ENCODE data around the gene SERPINB5. TPM values are rescaled to one million over a fixed set of nuclear protein-coding genes. Genes with fewer than 3 reads are reported as not detected.

SERPINB5 gene
- not detected for polyA plus RNA-seq (2013, experiment 1 of 2)
- not detected for polyA plus RNA-seq (2013, experiment 2 of 2)

- no peak within 1 kb of the TSS for H3K27ac ChIP-seq (ENCODE audit: low read depth, low read length, severe bottlenecking)
- WGBS, 2 experiments (ENCODE audit: insufficient coverage in 2 of 2) = 96% methylated on average over 21 of the region's 21 CpGs
- no peaks in the 10 kb centered on the region for H3K9me3 ChIP-seq (ENCODE audit: control insufficient read depth, low read length)
- no peak within 1 kb of the TSS for H3K4me3 ChIP-seq (ENCODE audit: extremely low read depth, insufficient read depth, low read length, poor library complexity, severe bottlenecking)
- no peaks in the 10 kb centered on the region for H3K36me3 ChIP-seq (ENCODE audit: control insufficient read depth, insufficient read depth, low read length)
- H3K4me1 ChIP-seq (ENCODE audit: control insufficient read depth, insufficient read depth, low read length, poor library complexity, severe bottlenecking) = peaks cover 4% of the 10 kb centered on the region
Measured at GRCh38 chr18:63476668-63477067, at the start of gene SERPINB5. TSS of gene SERPINB5 (plus strand) at chr18:63476958. CDS start at chr18:63484429, 7,471 bp downstream.

GRCh38 chr18:63427558-63427957 is 49.2 kb upstream of the SERPINB5 start:
- Histone ChIP-seq H3K4me1 (ENCODE audit: control insufficient read depth, insufficient read depth, low read length, poor library complexity, severe bottlenecking) (no peaks in the 10 kb centered on the region), H3K27ac (ENCODE audit: low read depth, low read length, severe bottlenecking) (no peak overlapping the region), H3K9me3 (ENCODE audit: control insufficient read depth, low read length) (no peaks in the 10 kb centered on the region), H3K4me3 (ENCODE audit: extremely low read depth, insufficient read depth, low read length, poor library complexity, severe bottlenecking) (no peak overlapping the region), H3K36me3 (ENCODE audit: control insufficient read depth, insufficient read depth, low read length) (no peaks in the 10 kb centered on the region)
- WGBS, 2 experiments (ENCODE audit: insufficient coverage in 2 of 2) = 75 to 84% methylated on average over 3 to 4 of the region's 4 CpGs

DNA sequence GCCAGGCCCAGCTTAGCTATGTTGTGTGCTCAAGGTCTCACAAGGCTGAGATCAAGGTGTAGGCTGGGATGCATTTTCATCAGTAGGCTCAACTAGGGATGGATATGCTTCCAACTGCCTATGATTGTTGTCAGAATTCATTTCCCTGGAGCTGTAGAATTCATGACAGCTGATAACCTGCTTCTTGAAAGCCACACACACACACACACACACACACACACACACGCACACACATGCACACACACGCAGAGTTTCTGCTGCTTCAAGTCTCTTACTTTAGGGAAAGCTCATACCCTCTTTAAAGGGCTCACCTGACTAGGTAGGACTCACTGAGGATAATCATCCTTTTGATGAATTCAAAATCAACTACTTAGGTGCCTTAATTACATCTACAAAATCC is 46.2 kb upstream of the SERPINB5 start:
- Histone ChIP-seq H3K27ac (ENCODE audit: low read depth, low read length, severe bottlenecking) (no peak overlapping the region), H3K4me3 (ENCODE audit: extremely low read depth, insufficient read depth, low read length, poor library complexity, severe bottlenecking) (no peak overlapping the region), H3K36me3 (ENCODE audit: control insufficient read depth, insufficient read depth, low read length) (no peaks in the 10 kb centered on the region), H3K4me1 (ENCODE audit: control insufficient read depth, insufficient read depth, low read length, poor library complexity, severe bottlenecking) (no peaks in the 10 kb centered on the region), H3K9me3 (ENCODE audit: control insufficient read depth, low read length) (no peaks in the 10 kb centered on the region)
- WGBS, 2 experiments (ENCODE audit: insufficient coverage in 2 of 2) = 67% methylated on average over 1 of the region's 2 CpGs; no CpG with 5 or more reads in 1 of the 2 experiments

DNA sequence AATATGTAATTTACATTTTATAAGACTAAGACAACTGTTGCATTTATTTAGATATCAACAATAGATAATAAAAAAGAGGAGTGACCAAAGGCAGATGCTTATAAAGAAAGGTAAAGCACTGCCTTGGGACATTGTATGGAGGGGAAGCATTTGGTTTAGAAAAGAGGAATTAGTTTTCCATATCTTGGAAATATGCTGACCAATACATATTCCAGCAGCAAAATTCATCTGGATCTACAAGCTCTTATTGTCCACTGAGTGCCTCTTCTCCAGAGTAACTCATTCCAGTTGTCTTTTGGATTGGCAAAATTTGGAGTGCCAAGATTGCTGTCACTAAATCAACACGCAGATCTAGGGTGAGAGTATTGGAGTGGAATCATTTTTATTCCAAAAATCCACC is 45.6 kb upstream of the SERPINB5 start:
- WGBS, 2 experiments (ENCODE audit: insufficient coverage in 2 of 2) = no CpG with 5 or more reads among the region's 1 CpG
- no peak overlapping the region for H3K27ac ChIP-seq (ENCODE audit: low read depth, low read length, severe bottlenecking)
- H3K4me1 ChIP-seq (ENCODE audit: control insufficient read depth, insufficient read depth, low read length, poor library complexity, severe bottlenecking) = no peaks in the 10 kb centered on the region
- H3K9me3 ChIP-seq (ENCODE audit: control insufficient read depth, low read length) = no peaks in the 10 kb centered on the region
- H3K4me3 ChIP-seq (ENCODE audit: extremely low read depth, insufficient read depth, low read length, poor library complexity, severe bottlenecking) = no peak overlapping the region
- no peaks in the 10 kb centered on the region for H3K36me3 ChIP-seq (ENCODE audit: control insufficient read depth, insufficient read depth, low read length)

GRCh38 chr18:63433334-63433866 is 43.4 kb upstream of the SERPINB5 start:
- no peak overlapping the region for H3K4me3 ChIP-seq (ENCODE audit: extremely low read depth, insufficient read depth, low read length, poor library complexity, severe bottlenecking)
- no peaks in the 10 kb centered on the region for H3K36me3 ChIP-seq (ENCODE audit: control insufficient read depth, insufficient read depth, low read length)
- no peaks in the 10 kb centered on the region for H3K9me3 ChIP-seq (ENCODE audit: control insufficient read depth, low read length)
- WGBS, 2 experiments (ENCODE audit: insufficient coverage in 2 of 2) = 51 to 91% methylated on average over 2 of the region's 4 CpGs
- no peaks in the 10 kb centered on the region for H3K4me1 ChIP-seq (ENCODE audit: control insufficient read depth, insufficient read depth, low read length, poor library complexity, severe bottlenecking)
- H3K27ac ChIP-seq (ENCODE audit: low read depth, low read length, severe bottlenecking) = no peak overlapping the region

DNA sequence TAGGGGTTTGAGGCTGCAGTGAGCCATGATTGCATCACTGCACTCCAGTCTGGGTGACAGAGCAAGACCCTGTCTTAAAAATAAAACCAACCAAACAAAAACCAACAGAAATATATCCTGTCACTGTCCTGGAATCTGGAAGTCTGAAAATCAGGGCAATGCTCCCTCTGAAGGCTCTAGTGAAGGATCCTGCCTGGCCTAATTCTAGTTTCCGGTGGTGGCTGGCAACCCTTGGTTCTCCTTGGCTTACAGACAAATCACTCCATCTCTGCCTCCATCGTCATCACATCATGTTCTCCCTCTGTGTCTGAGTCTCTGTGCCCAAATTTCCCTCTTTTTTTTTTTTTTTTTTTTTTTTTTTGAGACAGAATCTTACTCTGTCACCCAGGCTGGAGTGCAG is 38.6 kb upstream of the SERPINB5 start:
- Histone ChIP-seq H3K36me3 (ENCODE audit: control insufficient read depth, insufficient read depth, low read length) (no peaks in the 10 kb centered on the region), H3K4me3 (ENCODE audit: extremely low read depth, insufficient read depth, low read length, poor library complexity, severe bottlenecking) (no peak overlapping the region), H3K9me3 (ENCODE audit: control insufficient read depth, low read length) (no peaks in the 10 kb centered on the region), H3K4me1 (ENCODE audit: control insufficient read depth, insufficient read depth, low read length, poor library complexity, severe bottlenecking) (no peaks in the 10 kb centered on the region), H3K27ac (ENCODE audit: low read depth, low read length, severe bottlenecking) (no peak overlapping the region)
- WGBS, 2 experiments (ENCODE audit: insufficient coverage in 2 of 2) = 93 to 100% methylated on average over 1 to 2 of the region's 2 CpGs

GRCh38 chr18:63439334-63439733 is 37.4 kb upstream of the SERPINB5 start:
- Histone ChIP-seq H3K4me1 (ENCODE audit: control insufficient read depth, insufficient read depth, low read length, poor library complexity, severe bottlenecking) (no peaks in the 10 kb centered on the region), H3K27ac (ENCODE audit: low read depth, low read length, severe bottlenecking) (no peak overlapping the region), H3K36me3 (ENCODE audit: control insufficient read depth, insufficient read depth, low read length) (no peaks in the 10 kb centered on the region), H3K4me3 (ENCODE audit: extremely low read depth, insufficient read depth, low read length, poor library complexity, severe bottlenecking) (no peak overlapping the region), H3K9me3 (ENCODE audit: control insufficient read depth, low read length) (no peaks in the 10 kb centered on the region)
- WGBS, 2 experiments (ENCODE audit: insufficient coverage in 2 of 2) = 7 to 10% methylated on average over 4 to 5 of the region's 6 CpGs

DNA sequence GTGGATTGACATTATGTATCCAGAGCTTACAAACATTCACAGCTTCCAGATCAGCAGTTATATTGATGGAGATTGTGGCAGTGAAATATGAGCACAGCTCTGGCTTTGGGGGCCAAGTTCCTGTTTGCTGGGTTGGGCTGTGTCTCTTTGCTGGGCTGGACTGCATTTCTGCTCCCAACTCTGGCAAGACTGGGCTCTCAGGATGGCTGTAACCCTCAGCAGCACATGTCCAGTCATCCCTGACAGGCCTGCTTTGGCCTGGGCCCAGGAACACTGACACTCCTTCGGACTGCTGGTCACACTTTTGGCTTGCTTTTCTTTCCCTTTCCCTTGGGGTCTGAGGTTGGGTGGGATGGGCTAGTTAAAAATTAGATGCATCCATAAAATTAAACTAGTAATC is 36.5 kb upstream of the SERPINB5 start:
- WGBS, 2 experiments (ENCODE audit: insufficient coverage in 2 of 2) = no CpG with 5 or more reads among the region's 1 CpG
- H3K4me1 ChIP-seq (ENCODE audit: control insufficient read depth, insufficient read depth, low read length, poor library complexity, severe bottlenecking) = no peaks in the 10 kb centered on the region
- H3K36me3 ChIP-seq (ENCODE audit: control insufficient read depth, insufficient read depth, low read length) = no peaks in the 10 kb centered on the region
- no peak overlapping the region for H3K27ac ChIP-seq (ENCODE audit: low read depth, low read length, severe bottlenecking)
- H3K4me3 ChIP-seq (ENCODE audit: extremely low read depth, insufficient read depth, low read length, poor library complexity, severe bottlenecking) = no peak overlapping the region
- H3K9me3 ChIP-seq (ENCODE audit: control insufficient read depth, low read length) = no peaks in the 10 kb centered on the region

DNA sequence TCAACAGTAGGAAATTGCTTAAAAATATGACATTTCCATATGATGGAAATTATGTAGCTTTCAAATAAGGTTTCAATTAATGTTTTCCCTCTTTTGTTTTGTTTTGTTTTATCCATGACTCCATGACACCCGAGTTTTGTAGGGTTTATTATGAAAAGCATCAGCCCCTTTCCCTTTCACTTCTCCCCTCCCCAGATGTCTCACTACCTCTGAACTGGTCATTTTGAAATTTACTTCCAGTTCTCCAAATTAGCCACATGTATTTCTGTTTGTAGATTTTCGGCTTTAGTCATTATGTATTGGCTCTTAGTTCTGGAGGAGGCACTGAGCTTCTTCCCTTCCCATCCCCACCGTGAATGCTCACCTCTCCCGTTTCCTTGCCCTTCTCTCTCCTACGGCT is 35.9 kb upstream of the SERPINB5 start:
- Histone ChIP-seq H3K4me3 (ENCODE audit: extremely low read depth, insufficient read depth, low read length, poor library complexity, severe bottlenecking) (no peak overlapping the region), H3K36me3 (ENCODE audit: control insufficient read depth, insufficient read depth, low read length) (no peaks in the 10 kb centered on the region)

DNA sequence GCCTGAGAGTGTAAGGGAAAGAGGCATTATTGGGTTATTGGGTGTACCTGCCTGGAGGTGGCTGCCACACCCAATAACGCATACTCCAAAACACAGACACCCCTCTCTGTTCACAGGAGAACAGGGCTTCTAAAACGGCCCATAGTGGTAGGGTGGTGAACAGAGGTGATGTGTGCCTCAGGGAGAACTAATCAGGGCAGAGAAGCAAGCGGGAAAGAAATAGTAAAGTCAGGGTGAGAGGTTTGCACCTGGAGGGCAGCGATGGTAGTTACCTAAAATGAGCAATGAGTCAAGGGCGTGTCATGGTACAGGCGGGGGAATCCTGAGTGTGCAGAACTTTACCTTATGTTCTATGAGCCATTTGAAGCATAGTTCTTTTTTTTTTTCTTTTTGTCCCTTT is 32.9 kb upstream of the SERPINB5 start:
- no peaks in the 10 kb centered on the region for H3K4me1 ChIP-seq (ENCODE audit: control insufficient read depth, insufficient read depth, low read length, poor library complexity, severe bottlenecking)
- H3K4me3 ChIP-seq (ENCODE audit: extremely low read depth, insufficient read depth, low read length, poor library complexity, severe bottlenecking) = no peak overlapping the region
- no peaks in the 10 kb centered on the region for H3K9me3 ChIP-seq (ENCODE audit: control insufficient read depth, low read length)
- no peaks in the 10 kb centered on the region for H3K36me3 ChIP-seq (ENCODE audit: control insufficient read depth, insufficient read depth, low read length)
- H3K27ac ChIP-seq (ENCODE audit: low read depth, low read length, severe bottlenecking) = no peak overlapping the region
- WGBS, 2 experiments (ENCODE audit: insufficient coverage in 2 of 2) = 91 to 93% methylated on average over 4 of the region's 6 CpGs

More for the DNA sequence above, 35.9 kb upstream of the SERPINB5 start:
- H3K9me3 ChIP-seq (ENCODE audit: control insufficient read depth, low read length) = no peaks in the 10 kb centered on the region
- H3K4me1 ChIP-seq (ENCODE audit: control insufficient read depth, insufficient read depth, low read length, poor library complexity, severe bottlenecking) = no peaks in the 10 kb centered on the region
- no peak overlapping the region for H3K27ac ChIP-seq (ENCODE audit: low read depth, low read length, severe bottlenecking)
- WGBS, 2 experiments (ENCODE audit: insufficient coverage in 2 of 2) = 93% methylated on average over 4 of the region's 5 CpGs; no CpG with 5 or more reads in 1 of the 2 experiments

GRCh38 chr18:63444580-63444979 is 32.2 kb upstream of the SERPINB5 start:
- Histone ChIP-seq H3K4me1 (ENCODE audit: control insufficient read depth, insufficient read depth, low read length, poor library complexity, severe bottlenecking) (no peaks in the 10 kb centered on the region), H3K4me3 (ENCODE audit: extremely low read depth, insufficient read depth, low read length, poor library complexity, severe bottlenecking) (no peak overlapping the region), H3K9me3 (ENCODE audit: control insufficient read depth, low read length) (no peaks in the 10 kb centered on the region), H3K27ac (ENCODE audit: low read depth, low read length, severe bottlenecking) (no peak overlapping the region), H3K36me3 (ENCODE audit: control insufficient read depth, insufficient read depth, low read length) (no peaks in the 10 kb centered on the region)
- WGBS, 2 experiments (ENCODE audit: insufficient coverage in 2 of 2) = 91 to 100% methylated on average over 2 of the region's 6 CpGs
